ENCODE results near the gene ZNF677.
"Not testable (repeated sequence)": the region's sequence is repeated elsewhere in the genome, so short reads cannot be mapped to it uniquely, and the experiment has no call there.

ZNF677 gene

DNA sequence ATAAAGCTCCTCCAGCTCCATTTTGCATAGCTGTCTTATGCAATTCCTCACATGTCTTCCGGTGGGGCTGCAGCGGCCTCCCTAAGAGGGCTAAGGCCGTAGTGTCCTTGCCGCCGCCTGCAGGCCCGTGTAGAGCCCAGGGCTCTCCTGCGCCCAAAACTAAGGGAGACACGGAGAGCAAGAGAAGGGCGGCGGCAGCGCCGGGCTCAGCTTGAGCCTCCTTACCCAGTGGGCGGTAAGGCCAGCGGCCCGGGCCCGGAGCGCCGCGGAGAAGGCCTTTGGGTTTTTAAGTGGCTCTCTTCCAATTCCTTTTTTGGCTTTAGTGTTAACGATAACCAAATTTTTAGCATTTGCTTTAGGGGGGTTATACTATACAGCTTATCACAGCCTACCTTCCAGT is 30.1 kb downstream of the ZNF677 start:
- no peaks in the 10 kb centered on the region for H3K4me1 Mint-ChIP-seq (ENCODE audit: low read depth)
- H3K36me3 Mint-ChIP-seq (ENCODE audit: low read depth) = no peaks in the 10 kb centered on the region
- no peaks in the 10 kb centered on the region for H3K27me3 Mint-ChIP-seq
- intact Hi-C loops (cut with micrococcal nuclease) = no loop called here
- no peak overlapping the region for H3K27ac Mint-ChIP-seq
- peaks cover 95% of the 10 kb centered on the region for H3K9me3 Mint-ChIP-seq
- no peak overlapping the region for H3K4me3 Mint-ChIP-seq

DNA sequence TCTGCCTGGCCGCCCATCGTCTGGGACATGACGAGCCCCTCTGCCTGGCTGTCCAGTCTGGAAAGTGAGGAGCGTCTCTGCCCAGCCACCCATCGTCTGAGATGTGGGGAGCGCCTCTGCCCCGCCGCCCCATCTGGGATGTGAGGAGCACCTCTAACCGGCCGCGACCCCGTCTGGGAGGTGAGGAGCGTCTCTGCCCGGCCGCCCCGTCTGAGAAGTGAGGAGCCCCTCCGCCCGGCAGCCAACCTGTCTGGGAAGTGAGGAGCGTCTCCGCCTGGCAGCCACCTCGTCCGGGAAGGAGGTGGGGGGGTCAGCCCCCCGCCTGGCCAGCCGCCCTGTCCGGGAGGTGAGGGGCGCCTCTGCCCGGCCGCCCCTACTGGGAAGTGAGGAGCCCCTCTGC is 32.0 kb downstream of the ZNF677 start:
- H3K27ac Mint-ChIP-seq; H3K4me3 Mint-ChIP-seq; H3K27me3 Mint-ChIP-seq; intact Hi-C loops (cut with micrococcal nuclease); H3K4me1 Mint-ChIP-seq (ENCODE audit: low read depth); H3K36me3 Mint-ChIP-seq (ENCODE audit: low read depth): not testable (repeated sequence)
- peaks cover 92% of the 10 kb centered on the region for H3K9me3 Mint-ChIP-seq

DNA sequence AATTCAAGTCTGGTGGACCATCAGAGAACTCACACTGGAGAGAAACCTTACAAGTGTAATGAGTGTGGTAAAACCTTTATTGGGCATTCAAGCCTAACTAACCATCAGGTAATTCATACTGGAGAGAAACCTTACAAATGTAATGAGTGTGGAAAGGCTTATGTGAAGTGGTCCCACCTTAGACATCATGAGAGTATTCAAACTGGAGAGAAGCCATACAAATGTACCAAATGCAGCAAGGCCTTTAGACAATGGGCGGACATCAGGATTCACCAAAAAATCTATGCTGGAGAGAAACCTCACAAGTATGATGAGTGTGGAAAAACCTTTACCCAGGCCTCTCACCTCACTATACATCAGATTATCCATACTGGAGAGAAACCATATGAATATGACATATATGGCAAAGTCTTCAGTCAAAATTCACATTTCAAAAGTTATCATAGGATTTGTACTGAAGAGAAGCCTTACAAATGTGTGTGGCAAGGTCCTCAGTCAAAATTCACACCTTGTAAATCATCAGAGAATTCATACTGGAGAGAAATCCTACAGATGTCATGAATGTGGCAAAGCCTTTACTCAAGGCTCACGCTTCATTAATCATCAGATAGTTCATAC is 41.9 kb downstream of the ZNF677 start:
- Mint-ChIP-seq H3K9me3 (peaks cover 88% of the 10 kb centered on the region), H3K36me3 (ENCODE audit: low read depth) (peaks cover 64% of the 10 kb centered on the region)
- intact Hi-C loops (cut with micrococcal nuclease) = no loop called here

DNA sequence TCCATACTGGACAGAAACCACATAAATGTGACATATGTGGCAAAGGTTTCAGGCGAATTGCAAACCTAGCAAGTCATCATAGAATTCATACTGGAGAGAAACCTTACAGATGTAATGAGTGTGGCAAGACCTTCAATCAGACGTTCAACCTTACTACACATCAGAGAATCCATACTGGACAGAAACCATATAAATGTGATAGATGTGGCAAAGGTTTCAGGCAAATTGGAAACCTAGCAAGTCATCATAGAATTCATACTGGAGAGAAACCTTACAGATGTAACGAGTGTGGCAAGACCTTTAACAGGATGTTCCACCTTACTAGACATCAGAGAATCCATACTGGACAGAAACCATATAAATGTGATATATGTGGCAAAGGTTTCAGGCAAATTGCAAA is 43.1 kb downstream of the ZNF677 start:
- H3K27me3 Mint-ChIP-seq; intact Hi-C loops (cut with micrococcal nuclease); H3K27ac Mint-ChIP-seq; H3K4me1 Mint-ChIP-seq (ENCODE audit: low read depth); H3K4me3 Mint-ChIP-seq: not testable (repeated sequence)
- H3K36me3 Mint-ChIP-seq (ENCODE audit: low read depth) = peaks cover 73% of the 10 kb centered on the region
- H3K9me3 Mint-ChIP-seq = peaks cover 95% of the 10 kb centered on the region

More for the DNA sequence above, 41.9 kb downstream of the ZNF677 start:
- Mint-ChIP-seq H3K27ac (no peak overlapping the region), H3K4me3 (no peak overlapping the region), H3K4me1 (ENCODE audit: low read depth) (no peaks in the 10 kb centered on the region), H3K27me3 (no peaks in the 10 kb centered on the region)

DNA sequence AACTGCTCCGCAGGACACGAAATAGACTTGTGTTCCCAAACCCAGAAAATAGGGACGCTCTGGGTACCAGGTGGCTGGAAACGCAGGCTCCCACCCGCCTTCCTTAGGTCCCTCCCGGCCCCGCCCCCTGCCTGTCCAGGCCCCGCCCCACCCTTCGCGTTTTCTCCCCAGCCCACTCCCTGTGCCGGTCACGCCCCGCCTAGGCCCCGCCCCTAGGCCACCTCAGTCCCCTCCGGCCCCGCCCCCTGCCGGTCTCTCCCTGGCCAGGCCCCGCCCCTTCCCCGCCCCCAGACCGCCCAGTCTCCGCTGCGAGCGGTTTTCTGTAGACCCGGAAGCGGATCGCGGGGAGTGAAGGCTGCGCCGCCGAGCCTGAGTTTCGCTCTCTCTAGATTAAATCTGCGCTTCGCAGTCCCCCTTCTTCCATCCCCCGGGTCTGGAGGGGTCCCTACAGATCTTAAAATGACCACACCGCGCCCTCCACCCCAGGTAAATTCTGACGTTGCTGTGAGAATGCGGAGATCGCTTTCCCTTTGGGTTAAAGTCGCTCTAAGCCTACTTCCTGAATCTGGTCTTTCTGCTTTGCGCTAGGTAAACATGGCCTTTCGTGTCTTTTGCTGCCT is 57.8 kb downstream of the ZNF677 start:
- intact Hi-C loops (cut with micrococcal nuclease) = loop anchor here (5.0 to 10.0 kb wide), 7 partner anchors 55 to 550 kb away; partner anchors contain the start of genes ZNF160, ZNF525, ZNF677 and ZNF816
- Mint-ChIP-seq H3K27me3 (peaks cover 3% of the 10 kb centered on the region), H3K4me3 (peak overlapping the region; percentile 99), H3K27ac (peak overlapping the region; percentile 100), H3K36me3 (ENCODE audit: low read depth) (peaks cover 64% of the 10 kb centered on the region), H3K9me3 (peaks cover 32% of the 10 kb centered on the region), H3K4me1 (ENCODE audit: low read depth) (peaks cover 24% of the 10 kb centered on the region)

DNA sequence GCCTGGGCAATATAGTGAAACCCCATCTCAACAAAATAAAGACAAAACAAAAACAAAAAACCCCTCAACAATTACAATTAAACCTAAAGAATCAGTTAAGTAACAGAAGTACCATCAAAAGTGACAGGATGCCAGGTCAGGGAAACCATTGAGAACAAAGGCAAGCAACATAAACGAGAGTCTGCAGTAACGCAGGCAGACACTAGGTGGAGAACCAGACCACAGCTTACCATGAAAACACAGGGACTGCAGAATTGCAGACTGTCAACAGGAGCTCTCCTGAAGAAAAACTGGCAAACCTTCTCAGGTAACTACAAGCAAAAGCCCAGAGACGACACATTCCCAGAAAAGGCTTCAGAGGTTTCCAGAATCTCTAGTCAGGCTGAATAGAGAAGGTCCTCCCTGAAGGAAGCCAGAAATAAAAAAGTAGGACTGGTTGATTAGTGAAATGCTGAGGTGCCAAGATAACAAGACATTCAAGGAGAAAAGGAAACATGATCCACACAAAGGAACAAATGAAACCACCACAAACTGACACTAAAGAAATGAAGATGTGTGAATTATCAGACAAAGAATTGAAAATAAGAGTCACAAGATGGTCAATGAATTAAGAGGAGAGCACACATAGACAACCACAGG is 59.3 kb downstream of the ZNF677 start:
- no peak overlapping the region for H3K4me3 Mint-ChIP-seq
- peaks cover 62% of the 10 kb centered on the region for H3K36me3 Mint-ChIP-seq (ENCODE audit: low read depth)
- H3K27ac Mint-ChIP-seq = no peak overlapping the region
- peaks cover 26% of the 10 kb centered on the region for H3K4me1 Mint-ChIP-seq (ENCODE audit: low read depth)
- intact Hi-C loops (cut with micrococcal nuclease) = loop anchor here (1.0 to 10.0 kb wide), 8 partner anchors 57 to 552 kb away; partner anchors contain the start of genes ZNF160, ZNF525, ZNF677 and ZNF765
- H3K9me3 Mint-ChIP-seq = peaks cover 28% of the 10 kb centered on the region
- peaks cover 3% of the 10 kb centered on the region for H3K27me3 Mint-ChIP-seq

DNA sequence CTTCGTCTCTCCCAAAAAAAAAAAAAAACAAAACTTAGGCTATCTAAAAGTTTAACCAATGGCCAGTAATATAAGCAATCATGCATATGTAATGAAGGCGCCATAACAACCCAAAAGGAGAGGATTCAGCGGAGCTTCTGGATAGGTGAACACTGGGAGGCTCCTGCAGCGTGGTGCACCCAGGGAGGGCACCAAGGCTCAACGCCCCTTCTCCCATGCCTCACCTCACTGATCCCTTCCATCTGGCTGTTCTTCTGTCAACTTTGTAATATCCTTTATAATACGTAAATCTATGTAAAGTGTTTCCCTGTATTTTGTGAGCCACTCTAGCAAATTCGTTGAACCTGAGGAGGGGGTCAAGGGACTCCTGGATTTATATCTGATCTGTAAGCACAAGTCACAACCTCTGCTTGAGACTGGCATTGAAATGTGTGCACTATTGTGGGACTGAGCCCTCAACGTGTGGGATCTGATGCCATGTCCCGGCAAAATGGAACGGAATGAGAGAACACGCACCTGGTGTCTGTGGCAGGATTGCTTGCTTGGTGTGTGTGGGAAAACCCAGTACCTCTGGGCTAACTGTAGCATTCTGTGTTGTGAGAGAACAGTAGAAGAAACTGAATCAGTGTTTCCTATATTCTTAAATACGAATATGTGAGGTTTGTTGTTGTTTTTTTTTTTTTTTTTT is 61.0 kb downstream of the ZNF677 start:
- Mint-ChIP-seq H3K4me1 (ENCODE audit: low read depth) (peaks cover 32% of the 10 kb centered on the region), H3K27ac (peak overlapping the region; percentile 91), H3K4me3 (peak overlapping the region; percentile 77), H3K9me3 (peaks cover 33% of the 10 kb centered on the region), H3K36me3 (ENCODE audit: low read depth) (peaks cover 53% of the 10 kb centered on the region), H3K27me3 (peaks cover 3% of the 10 kb centered on the region)
- intact Hi-C loops (cut with micrococcal nuclease) = loop anchor here (5.0 to 10.0 kb wide), 4 partner anchors 36 to 229 kb away; partner anchors contain the start of genes ZNF347, ZNF525, ZNF816 and ZNF845

DNA sequence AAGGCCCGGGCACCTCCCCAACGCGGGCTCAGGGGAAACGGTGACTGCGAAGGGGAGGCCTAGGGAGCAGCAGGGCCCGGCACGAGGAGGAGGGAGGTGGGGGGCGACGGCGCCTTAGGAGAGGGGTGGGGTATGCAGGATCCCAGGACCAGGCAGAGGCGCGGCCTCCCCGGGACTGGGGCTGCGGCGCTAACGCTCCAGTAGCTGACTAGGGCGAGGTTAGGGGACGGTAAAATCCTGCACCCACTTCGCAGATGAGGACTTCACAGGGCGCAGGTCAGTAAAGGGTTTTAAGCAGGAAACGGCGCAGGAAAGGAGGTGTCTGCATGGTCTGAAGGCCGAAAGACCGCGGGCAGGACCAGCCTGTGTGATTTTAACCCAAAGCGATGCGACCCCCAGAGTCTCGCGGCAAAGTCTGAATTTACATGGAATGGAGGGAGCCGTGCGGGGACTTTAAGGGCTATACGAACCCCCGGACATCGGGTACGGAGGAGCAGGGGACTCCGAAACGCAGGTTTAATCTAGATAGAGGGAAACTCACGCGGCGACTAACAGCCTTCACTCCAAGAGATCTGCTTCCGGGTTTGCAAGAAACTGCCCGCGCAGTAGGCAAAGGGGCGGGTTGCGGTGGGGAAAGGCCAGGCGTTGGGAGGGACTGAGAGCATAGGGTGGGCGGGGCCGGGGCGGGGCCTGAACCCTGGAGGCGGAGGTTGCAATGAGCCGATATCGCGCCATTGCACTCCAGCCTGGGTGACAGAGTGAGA is 61.7 kb downstream of the ZNF677 start, which contains the start of gene ZNF665:
Gene ZNF665, minus strand, starts transcription at position 588 of the 764 bp plus-strand sequence. CDS start 10,460 bp downstream, outside the sequence.
- H3K9me3 Mint-ChIP-seq = peaks cover 34% of the 10 kb centered on the region
- peak within 1 kb of the TSS; percentile 77 for H3K4me3 Mint-ChIP-seq
- peak within 1 kb of the TSS; percentile 91 for H3K27ac Mint-ChIP-seq
- peaks cover 46% of the 10 kb centered on the region for H3K36me3 Mint-ChIP-seq (ENCODE audit: low read depth)
- H3K27me3 Mint-ChIP-seq = peaks cover 3% of the 10 kb centered on the region
- H3K4me1 Mint-ChIP-seq (ENCODE audit: low read depth) = peaks cover 33% of the 10 kb centered on the region
- intact Hi-C loops (cut with micrococcal nuclease) = loop anchor here (5.0 to 10.0 kb wide), 4 partner anchors 36 to 228 kb away; partner anchors contain the start of genes ZNF347, ZNF525, ZNF816 and ZNF845

DNA sequence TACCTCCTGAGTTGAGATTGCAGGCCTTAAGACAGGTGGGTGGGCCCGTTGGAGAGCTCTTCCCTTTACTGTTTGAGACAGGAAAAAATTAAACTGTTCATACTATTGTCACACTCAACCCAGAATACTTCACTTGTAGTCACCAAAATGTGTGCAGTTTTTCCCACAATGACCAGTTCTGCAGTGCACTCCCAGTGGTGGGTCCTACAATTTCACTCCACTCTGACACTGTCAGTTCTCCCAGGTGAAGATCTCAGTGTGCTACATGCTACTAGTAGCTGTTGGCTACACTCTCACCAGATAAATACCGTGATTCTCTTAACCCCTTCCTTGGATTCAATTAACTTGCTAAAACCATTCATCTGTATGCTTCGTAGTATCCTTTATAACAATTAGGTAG is 64.4 kb downstream of the ZNF677 start:
- Mint-ChIP-seq H3K27me3 (peaks cover 3% of the 10 kb centered on the region), H3K9me3 (peaks cover 41% of the 10 kb centered on the region), H3K4me1 (ENCODE audit: low read depth) (peaks cover 32% of the 10 kb centered on the region), H3K36me3 (ENCODE audit: low read depth) (peaks cover 34% of the 10 kb centered on the region), H3K27ac (no peak overlapping the region), H3K4me3 (no peak overlapping the region)
- intact Hi-C loops (cut with micrococcal nuclease) = loop anchor here (5.0 to 10.0 kb wide), 4 partner anchors 33 to 225 kb away; partner anchors contain the start of genes ZNF347, ZNF525, ZNF816 and ZNF845

DNA sequence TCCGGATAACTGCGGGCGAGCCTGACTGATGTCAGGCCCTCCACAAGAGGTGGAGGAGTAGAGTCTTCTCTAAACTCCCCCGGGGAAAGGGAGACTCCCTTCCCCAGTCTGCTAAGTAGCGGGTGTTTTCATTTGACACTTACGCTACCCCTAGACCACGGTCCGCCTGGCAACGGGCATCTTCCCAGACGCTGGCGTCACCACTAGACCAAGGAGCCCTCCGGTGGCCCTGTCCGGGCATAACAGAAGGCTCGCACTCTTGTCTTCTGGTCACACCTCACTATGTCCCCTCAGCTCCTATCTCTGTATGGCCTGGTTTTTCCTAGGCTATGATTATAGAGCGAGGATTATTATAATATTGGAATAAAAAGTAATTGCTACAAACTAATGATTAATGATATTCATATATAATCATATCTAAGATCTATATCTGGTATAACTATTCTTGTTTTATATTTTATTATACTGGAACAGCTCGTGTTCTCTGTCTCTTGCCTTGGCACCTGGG is 64.9 kb downstream of the ZNF677 start:
- Mint-ChIP-seq H3K36me3 (ENCODE audit: low read depth) (peaks cover 34% of the 10 kb centered on the region), H3K4me1 (ENCODE audit: low read depth) (peaks cover 32% of the 10 kb centered on the region), H3K9me3 (peaks cover 46% of the 10 kb centered on the region)
- intact Hi-C loops (cut with micrococcal nuclease) = loop anchor here (5.0 to 10.0 kb wide), 4 partner anchors 32 to 225 kb away; partner anchors contain the start of genes ZNF347, ZNF525, ZNF816 and ZNF845
- not testable (repeated sequence) for H3K27me3 Mint-ChIP-seq, H3K27ac Mint-ChIP-seq, H3K4me3 Mint-ChIP-seq

All from dendritic cell treated with granulocyte-macrophage colony-stimulating factor and Interleukin-4, amounts not matched to agents 40 ng/mL and 50 ng/mL, for 4 days (primary cell).